Measurements from ENCODE around the gene HCRT. TPM values are rescaled to one million over a fixed set of nuclear protein-coding genes. Genes with fewer than 3 reads are reported as not detected.

The HCRT gene
- total RNA-seq, 1 donor: not detected

DNA sequence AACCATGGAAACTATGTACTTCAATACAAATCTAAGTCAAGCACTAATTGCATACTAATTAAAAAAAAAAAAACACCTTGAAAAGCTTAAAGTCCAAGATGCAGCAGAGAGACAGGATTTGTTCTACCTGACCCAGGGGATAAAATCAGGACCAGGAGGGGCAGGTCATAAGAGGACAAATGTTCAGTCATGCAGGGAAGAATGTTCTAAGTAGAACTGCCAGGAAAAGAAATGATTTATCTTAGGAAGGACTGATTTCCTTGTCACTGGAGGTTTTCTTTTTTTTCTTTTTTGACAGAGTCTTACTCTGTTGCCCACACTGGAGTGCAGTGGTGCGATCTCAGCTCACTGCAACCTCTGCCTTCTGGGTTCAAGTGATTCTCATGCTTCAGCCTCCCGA, 18.1 kb upstream of the HCRT start:
- no peak overlapping the region for H3K4me3 ChIP-seq (ENCODE audit: low read length)
- H3K9me3 ChIP-seq (ENCODE audit: low read depth, low read length): no peaks in the 10 kb centered on the region
- no peaks in the 10 kb centered on the region for H3K27me3 ChIP-seq (ENCODE audit: insufficient read depth, low read length)
- peaks cover 22% of the 10 kb centered on the region for H3K4me1 ChIP-seq (ENCODE audit: insufficient read depth, low read length)

DNA sequence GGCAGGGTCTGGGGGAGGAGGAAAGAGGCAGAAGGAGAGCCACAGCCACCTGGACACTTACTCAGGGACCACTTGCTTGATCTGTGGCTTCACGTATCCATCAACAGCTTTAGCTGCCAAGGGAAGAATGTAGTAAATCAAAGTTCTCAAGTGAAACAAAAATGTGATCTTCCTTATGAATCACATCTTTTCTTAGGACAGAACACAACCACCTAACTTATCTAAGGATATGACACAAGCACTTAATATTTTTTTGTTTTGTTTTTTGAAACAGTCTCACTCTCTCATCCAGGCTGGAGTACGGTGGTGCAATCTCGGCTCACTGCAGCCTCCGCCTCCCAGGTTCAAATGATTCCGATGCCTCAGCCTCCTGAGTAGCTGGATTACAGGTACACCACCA, 17.4 kb upstream of the HCRT start:
- H3K27me3 ChIP-seq (ENCODE audit: insufficient read depth, low read length): no peaks in the 10 kb centered on the region
- H3K9me3 ChIP-seq (ENCODE audit: low read depth, low read length): no peaks in the 10 kb centered on the region
- peaks cover 23% of the 10 kb centered on the region for H3K4me1 ChIP-seq (ENCODE audit: insufficient read depth, low read length)
- no peak overlapping the region for H3K4me3 ChIP-seq (ENCODE audit: low read length)

DNA sequence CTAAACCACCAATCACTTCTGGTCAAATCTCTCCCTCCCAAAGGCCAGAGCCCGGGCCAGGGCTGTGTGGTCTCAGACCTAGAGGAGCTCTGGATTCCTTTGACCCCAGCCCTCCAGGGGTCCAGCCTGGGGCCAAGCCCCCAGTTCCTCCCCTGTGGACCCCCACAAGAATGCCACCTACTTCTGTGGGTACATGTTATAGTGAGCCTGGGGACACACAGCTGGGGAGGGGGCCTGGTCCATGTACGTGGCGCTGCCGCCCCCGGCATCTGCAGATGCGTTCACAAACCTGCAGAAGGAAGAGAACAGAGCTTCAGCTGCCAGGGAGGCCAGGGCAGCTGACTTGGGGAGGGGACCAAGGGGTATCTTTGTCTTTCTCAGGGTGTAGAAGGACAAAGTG, 16.9 kb upstream of the HCRT start:
- Histone ChIP-seq H3K27me3 (ENCODE audit: insufficient read depth, low read length) (no peaks in the 10 kb centered on the region), H3K9me3 (ENCODE audit: low read depth, low read length) (no peaks in the 10 kb centered on the region), H3K4me1 (ENCODE audit: insufficient read depth, low read length) (peaks cover 23% of the 10 kb centered on the region), H3K4me3 (ENCODE audit: low read length) (no peak overlapping the region)

DNA sequence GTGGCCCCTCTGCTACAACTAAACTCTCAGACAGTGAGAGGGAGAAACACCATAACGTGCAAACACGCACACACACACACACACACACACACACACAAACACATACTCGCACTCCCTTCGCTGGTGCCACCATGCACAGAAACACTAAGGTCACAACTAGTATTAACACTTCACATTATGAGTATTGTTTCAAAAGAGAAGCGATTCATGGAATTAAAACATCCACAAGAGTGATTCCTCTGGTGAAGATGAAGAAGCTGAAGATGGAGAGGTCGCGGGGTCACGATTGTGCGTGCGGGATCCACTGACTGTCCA, 16.2 kb upstream of the HCRT start:
- Histone ChIP-seq H3K9me3 (ENCODE audit: low read depth, low read length) (no peaks in the 10 kb centered on the region), H3K4me3 (ENCODE audit: low read length) (no peak overlapping the region), H3K27me3 (ENCODE audit: insufficient read depth, low read length) (no peaks in the 10 kb centered on the region), H3K4me1 (ENCODE audit: insufficient read depth, low read length) (peaks cover 18% of the 10 kb centered on the region)

DNA sequence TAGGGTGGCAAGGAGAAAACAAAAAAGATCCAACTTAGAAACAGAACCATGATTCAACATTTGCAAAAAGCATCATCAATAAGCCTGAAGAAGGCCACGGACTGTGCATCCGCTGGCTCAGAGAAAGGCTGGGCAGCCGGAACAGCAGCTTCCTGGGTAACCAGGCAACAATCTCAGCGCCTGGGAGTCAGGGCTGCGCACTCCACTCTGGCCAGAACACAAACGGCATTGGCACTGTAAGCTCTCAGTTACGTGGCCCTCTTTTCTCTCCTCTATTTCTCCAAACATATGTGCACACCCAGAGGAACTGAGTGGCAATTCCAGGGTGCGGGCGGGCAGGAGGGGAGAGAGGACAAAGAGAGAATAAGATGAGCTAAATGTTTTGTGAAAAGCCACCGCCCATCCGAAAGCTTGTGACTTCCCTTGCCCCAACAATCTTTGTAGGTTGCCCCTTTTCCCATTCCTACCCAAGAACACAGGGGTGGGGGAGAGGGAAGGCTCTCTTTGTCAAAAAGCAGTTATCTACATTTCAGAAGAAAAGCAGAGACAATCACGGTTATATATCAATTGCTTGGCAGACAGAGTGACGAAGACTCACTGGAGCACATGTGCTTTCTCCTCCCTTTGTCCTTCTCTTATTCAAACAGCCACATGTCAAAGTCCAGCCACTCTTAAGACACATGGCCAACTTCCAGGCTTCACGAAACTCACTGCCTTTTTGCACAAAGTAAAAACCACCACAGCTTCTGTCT, 15.6 kb upstream of the HCRT start:
- Histone ChIP-seq H3K9me3 (ENCODE audit: low read depth, low read length) (no peaks in the 10 kb centered on the region), H3K27me3 (ENCODE audit: insufficient read depth, low read length) (no peaks in the 10 kb centered on the region), H3K4me3 (ENCODE audit: low read length) (no peak overlapping the region), H3K4me1 (ENCODE audit: insufficient read depth, low read length) (peaks cover 16% of the 10 kb centered on the region)

DNA sequence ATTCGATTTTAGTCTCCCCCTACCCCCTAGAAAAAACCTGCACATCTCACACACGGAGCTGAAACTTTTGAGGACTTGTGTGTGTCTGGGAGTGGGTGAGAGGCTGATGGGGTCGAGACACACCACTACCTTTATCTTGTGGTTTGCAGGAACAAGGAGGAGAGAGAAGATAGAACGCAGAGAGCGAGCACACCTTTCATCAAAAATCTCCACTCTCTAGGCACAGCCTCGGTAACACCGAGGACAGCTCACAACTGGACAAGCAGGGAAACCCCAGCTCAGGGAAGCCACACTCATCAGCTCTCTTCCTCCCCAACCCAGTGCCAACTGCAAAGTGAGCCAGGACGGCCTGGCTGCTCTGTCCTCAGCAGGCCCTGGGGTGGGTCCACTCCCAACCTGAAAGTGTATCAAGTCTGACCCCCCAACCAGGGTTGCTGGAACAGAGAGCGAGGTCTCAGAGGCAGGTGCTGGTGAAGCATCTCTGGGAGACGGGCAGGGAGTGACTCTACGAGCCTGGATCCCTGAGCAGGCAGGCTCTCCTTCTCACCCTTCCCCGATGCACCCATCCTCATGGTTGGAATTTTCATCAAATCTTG, 14.3 kb upstream of the HCRT start:
- Histone ChIP-seq H3K27me3 (ENCODE audit: insufficient read depth, low read length) (no peaks in the 10 kb centered on the region), H3K4me1 (ENCODE audit: insufficient read depth, low read length) (peaks cover 20% of the 10 kb centered on the region), H3K4me3 (ENCODE audit: low read length) (no peak overlapping the region), H3K9me3 (ENCODE audit: low read depth, low read length) (no peaks in the 10 kb centered on the region)

DNA sequence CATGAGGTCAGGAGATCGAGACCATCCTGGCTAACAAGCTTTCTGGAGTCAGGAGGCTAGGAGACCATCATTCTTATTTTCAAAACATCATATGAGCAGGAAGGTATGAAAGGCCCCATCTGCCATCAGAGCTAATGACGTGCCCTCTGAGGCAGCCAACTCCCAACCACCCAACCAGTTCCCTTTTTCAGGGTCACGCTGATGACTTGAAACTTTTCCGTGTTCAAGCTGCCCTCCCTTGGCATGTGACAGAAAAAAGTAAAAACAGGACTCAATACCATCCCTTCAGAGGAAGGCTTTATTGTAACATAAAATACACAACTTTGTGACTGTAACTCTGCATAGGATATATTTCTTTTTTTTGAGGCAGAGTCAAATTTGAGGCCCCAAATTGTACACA, 13.6 kb upstream of the HCRT start:
- Histone ChIP-seq H3K27me3 (ENCODE audit: insufficient read depth, low read length) (no peaks in the 10 kb centered on the region), H3K4me1 (ENCODE audit: insufficient read depth, low read length) (peaks cover 24% of the 10 kb centered on the region), H3K9me3 (ENCODE audit: low read depth, low read length) (no peaks in the 10 kb centered on the region), H3K4me3 (ENCODE audit: low read length) (no peak overlapping the region)

DNA sequence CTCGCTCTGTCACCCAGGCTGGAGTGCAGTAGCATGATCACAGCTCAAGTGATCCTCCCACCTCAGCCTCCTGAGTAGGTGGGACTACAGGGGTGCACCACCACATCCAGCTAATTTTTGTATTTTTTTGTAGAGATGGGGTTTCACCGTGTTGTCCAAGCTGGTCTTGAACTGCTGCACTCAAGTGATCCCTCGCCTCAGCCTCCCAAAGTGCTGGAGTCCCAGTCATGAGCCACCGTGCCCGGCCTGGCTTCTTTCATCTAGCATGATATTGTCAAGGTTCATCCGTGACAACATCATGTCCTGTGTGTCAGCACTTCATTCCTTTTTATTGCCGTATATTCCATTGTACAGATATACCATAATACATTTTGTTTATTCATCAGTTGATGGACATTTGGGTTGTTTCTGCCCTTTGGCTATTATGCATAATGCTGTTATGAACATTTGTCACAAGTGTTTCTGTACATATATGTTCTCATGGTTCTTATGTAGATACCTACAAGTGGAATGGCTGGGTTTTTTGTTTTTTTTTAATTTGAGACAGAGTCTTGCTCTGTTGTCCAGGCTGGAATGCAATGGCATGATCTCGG, 12.4 kb upstream of the HCRT start:
- peaks cover 37% of the 10 kb centered on the region for H3K4me1 ChIP-seq (ENCODE audit: insufficient read depth, low read length)
- no peaks in the 10 kb centered on the region for H3K27me3 ChIP-seq (ENCODE audit: insufficient read depth, low read length)
- H3K4me3 ChIP-seq (ENCODE audit: low read length): no peak overlapping the region
- H3K9me3 ChIP-seq (ENCODE audit: low read depth, low read length): no peaks in the 10 kb centered on the region

DNA sequence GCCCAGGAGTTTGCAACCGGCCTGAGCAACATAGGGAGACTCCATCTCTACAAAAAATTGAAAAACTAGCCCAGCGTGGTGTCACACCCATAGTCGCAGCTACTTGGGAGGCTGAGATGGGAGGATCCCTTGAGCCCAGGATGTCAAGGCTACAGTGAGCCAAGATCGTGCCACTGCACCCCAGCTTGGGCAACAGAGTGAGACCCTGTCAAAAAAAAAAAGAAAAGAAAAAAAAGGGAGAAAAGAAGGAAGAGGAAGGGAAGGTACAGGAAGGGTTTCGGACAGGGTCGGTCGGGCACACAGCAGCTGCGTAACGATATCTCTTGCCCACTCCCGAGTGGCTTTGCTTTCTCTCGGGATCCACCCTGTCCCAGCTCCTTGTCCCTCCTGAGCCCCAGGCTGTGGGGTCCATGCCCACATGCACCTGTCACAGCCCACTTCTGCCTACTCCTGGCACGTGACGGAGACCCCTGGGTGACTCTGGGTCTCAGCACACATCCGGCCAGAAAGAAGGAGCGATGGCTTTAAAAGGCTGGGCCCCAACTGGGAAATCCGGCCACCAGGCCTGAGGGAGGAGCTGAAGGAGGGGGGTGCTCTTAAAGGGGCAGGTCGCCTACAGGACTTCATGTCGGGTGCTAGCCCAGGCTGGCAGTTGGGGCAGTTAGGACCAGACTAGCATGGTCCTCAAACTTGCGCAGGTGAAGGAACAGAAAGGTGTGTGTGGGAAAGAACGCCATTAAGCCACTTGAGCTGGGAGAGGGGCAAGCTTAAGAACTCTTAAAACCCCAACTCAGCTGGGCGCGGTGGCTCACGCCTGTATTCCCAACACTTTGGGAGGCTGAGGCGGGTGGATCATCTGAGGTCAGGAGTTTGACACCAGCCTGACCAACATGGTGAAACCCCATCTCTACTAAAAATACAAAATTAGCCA, 9.0 kb upstream of the HCRT start, which contains the start of gene GHDC:
GHDC (minus strand) TSS at position 526 of the 931 bp plus-strand sequence. CDS start 913 bp downstream, outside the sequence.
- Histone ChIP-seq H3K4me1 (ENCODE audit: insufficient read depth, low read length) (peaks cover 37% of the 10 kb centered on the region), H3K4me3 (ENCODE audit: low read length) (peak within 1 kb of the TSS; percentile 90), H3K27me3 (ENCODE audit: insufficient read depth, low read length) (no peaks in the 10 kb centered on the region), H3K9me3 (ENCODE audit: low read depth, low read length) (no peaks in the 10 kb centered on the region)

DNA sequence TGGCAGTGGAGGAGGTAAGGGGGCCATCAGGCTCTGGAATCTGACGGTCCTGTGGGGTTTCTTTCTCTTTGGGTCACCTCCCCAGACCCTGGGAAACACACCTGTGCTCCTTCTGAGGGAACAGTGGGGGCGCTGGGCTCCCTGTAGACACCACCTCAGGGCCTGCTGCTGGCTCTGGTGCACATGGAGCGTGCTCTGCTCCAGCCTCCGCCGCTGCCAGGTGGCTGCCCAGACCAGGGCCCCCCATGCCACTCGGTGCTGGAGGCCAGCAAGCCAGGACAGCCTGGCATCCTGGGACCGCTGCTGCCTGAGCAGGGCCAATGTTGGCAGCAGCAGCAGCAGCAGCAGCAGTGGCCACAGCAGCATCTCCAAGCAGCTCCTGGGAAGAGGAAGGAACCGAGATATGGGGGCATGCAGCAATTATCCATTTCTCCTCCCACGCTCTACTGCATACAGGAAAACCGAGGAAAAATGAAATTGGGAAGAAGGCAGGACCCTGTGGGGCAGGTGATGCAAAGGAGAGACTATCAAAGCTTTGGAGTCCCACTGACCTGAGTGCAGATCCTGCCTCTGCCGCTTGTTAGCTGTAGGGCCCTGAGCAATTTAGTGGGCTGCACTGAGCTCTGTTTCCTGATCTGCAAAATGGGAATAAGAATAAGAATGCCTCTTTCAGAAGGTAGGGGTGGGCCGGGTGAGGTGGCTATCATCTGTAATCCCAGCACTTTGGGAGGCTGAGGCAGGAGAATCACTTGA, 8.1 kb upstream of the HCRT start:
- H3K27me3 ChIP-seq (ENCODE audit: insufficient read depth, low read length): no peaks in the 10 kb centered on the region
- peaks cover 37% of the 10 kb centered on the region for H3K4me1 ChIP-seq (ENCODE audit: insufficient read depth, low read length)
- peak overlapping the region; percentile 90 for H3K4me3 ChIP-seq (ENCODE audit: low read length)
- H3K9me3 ChIP-seq (ENCODE audit: low read depth, low read length): no peaks in the 10 kb centered on the region

DNA sequence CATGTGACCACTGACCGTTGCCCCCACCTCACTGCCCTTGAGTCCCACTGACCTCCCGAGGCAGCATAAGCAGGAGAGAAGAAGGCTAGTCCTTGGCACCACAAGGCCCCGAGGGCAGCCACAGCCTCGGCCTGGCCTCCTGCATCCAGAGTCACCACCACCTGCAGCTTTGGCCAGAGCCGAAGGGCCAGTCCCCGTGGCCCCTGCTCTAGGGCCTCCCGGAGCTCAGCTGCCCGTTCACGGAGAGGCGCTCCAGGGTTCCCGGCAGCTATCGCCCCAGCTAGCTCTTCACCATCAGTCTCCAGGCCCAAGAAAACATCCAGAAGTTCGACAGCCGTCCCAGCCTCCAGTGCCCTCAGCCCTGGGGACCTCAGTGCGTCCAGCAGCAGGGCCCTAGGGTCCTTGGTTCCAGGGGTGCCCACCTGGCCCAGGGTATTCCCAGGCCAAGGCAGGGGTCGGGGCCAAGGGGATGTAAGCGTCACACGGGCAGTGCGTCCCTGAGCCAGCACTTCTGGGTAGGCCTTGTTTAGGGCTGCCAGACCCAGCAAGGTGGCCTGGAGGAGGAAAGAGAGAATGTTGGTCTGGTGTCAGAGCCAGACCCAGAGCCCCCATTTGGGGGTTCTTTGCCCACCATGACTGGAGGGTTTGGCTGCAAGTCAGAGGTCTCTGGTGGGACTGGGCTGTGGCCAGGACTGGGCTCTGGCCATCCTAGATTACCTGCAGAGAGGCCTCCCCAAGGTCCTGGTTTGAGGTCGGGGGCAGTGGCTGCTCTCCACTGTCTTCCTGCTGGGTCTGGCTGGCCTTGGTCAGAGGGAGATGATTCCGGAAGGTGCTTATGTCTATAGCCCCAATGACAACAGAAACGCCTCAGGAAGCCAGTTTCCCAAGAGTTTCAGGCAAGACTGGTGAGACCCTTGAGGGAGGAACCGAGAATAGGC, 7.2 kb upstream of the HCRT start:
- H3K27me3 ChIP-seq (ENCODE audit: insufficient read depth, low read length): no peaks in the 10 kb centered on the region
- peaks cover 43% of the 10 kb centered on the region for H3K4me1 ChIP-seq (ENCODE audit: insufficient read depth, low read length)
- H3K4me3 ChIP-seq (ENCODE audit: low read length): no peak overlapping the region
- no peaks in the 10 kb centered on the region for H3K9me3 ChIP-seq (ENCODE audit: low read depth, low read length)

DNA sequence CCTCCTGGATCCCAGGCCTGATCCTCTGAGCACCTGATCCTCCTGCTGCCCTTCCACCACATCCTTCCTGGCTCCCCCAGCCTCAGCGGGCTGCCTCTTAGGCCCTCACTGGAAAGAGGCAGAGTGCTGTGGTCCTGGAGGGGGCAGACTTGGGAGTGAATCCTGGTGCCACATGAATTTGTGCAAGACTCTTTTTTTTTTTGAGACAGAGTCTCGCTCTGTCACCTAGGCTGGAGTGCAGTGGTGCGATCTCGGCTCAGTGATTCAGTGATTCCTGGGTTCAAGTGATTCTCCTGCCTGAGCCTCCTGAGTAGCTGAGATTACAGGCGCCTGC, 6.0 kb upstream of the HCRT start:
- H3K9me3 ChIP-seq (ENCODE audit: low read depth, low read length): no peaks in the 10 kb centered on the region
- H3K4me1 ChIP-seq (ENCODE audit: insufficient read depth, low read length): peaks cover 45% of the 10 kb centered on the region
- no peaks in the 10 kb centered on the region for H3K27me3 ChIP-seq (ENCODE audit: insufficient read depth, low read length)
- no peak overlapping the region for H3K4me3 ChIP-seq (ENCODE audit: low read length)

DNA sequence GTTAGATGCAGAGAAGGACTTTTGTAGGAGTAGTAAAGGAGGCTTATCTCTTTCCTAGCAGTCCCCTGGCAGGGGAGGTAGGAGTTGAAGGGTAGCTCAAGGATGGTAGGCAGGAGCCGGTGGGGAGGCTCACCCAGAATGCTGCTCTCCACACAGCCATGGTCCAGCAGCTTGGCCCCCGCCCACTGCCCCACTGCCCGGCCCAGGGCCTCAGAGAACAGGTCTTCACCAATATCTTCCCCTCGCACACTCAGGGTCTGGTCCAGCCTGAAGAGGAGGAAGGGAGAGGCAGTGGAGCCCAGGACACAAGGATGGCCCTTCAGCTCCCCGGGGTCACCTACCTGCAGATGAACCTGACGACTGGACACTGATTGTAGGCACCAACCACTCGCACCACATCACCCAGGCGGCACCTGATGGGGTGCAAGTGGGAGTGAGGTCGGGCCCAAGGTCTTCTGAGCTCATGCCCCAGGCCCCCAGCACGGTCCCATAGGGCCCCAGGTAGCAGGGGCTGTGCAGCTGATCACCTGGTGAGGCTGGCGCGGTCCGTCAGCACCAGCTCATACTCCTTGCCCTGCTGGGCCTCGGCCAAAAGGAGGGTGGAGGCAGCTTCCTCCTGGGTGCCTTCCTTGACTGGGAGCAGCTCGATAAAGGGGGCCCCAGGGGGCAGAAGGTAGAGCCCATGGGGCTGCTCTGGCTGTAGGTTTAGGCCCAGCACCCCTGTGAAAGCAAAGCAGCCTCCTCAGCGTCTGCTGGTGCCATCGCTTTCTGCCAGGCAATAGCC, 5.4 kb upstream of the HCRT start:
- Histone ChIP-seq H3K9me3 (ENCODE audit: low read depth, low read length) (no peaks in the 10 kb centered on the region), H3K4me1 (ENCODE audit: insufficient read depth, low read length) (peaks cover 50% of the 10 kb centered on the region), H3K27me3 (ENCODE audit: insufficient read depth, low read length) (no peaks in the 10 kb centered on the region), H3K4me3 (ENCODE audit: low read length) (no peak overlapping the region)
